Neuron (in vitro differentiated cells): ENCODE measurements around the gene PNPLA1.

Source experiments
- H2AFZ ChIP-seq: one replicate; pipeline ENCODE4 v1.6.1; 2013; ENCODE audit warnings: low read depth, mild to moderate bottlenecking, inconsistent platforms, low read length, moderate library complexity
- H3K27me3 ChIP-seq: one replicate; pipeline ENCODE4 v1.6.1; 2013; ENCODE audit warnings: low read length; ENCODE audit not compliant: insufficient read depth
- H3K36me3 ChIP-seq: one replicate; pipeline ENCODE4 v1.6.1; 2013; ENCODE audit warnings: low read length; ENCODE audit not compliant: insufficient read depth
- H3K4me1 ChIP-seq: one replicate; pipeline ENCODE4 v1.6.1; 2013; ENCODE audit warnings: low read length; ENCODE audit not compliant: insufficient read depth
- H3K4me3 ChIP-seq: 2 replicates; pipeline ENCODE4 v1.5.1; 2013; ENCODE audit warnings: mild to moderate bottlenecking, low read length, moderate library complexity
- H3K9me3 ChIP-seq: one replicate; pipeline ENCODE4 v1.6.1; 2013; ENCODE audit warnings: low read length

Gene PNPLA1

DNA sequence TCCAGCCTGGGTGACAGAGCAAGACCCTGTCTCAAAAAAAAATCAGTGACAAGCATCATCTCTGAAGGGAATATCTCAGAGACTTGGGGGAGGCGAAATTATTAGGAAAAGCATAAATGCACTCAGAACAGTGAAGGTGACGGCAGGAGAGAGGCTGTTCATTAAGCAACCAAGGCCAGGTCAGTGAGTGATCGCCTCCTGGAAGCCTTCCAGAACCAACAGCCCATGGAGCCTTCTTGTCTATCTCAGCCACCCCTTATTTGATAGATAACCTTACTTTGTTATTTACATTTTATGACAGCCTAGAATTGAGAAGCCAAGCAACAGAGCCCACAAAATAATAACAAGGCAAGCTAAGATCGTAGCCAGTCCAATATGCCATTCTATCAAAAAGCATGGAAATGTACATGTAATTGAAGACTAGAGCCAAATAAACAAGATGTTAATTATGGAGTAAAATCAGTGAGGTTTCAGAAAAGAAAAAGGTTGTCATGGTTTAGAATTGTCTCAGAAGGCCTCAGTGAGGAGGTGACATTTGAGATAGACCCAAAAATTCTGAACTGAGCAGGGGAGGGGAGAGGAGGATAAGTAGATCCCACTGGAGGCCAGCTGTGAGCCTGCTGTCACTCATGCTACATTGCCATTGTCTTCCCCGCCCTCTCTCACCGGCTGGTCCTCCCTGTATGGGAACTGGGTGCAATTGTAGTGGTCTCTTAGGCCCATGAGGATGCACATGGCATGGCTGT lies 49.0 kb downstream of the PNPLA1 start:
- Histone ChIP-seq H3K9me3 (no peaks in the 10 kb centered on the region), H3K36me3 (no peaks in the 10 kb centered on the region), H3K4me3 (no peak overlapping the region), H3K27me3 (no peaks in the 10 kb centered on the region), H2AFZ (no peak overlapping the region), H3K4me1 (peaks cover 12% of the 10 kb centered on the region)

DNA sequence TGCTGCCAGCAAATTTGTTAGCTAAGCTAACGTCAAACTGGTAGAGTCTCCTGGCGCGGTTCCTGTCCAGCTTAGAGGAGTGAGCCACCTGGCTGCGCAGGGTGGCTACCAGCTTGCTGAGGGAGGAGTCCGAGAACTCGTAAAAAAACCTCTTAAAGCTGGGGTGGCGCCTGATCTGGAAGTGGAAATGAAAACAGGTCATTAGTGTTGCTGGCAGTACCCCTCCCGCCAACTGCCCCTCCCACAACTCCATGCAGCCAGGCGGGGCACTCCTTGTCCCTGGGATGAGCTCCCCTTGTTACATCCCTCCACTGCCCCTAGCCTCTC lies 49.5 kb downstream of the PNPLA1 start:
- Histone ChIP-seq H3K4me1 (peaks cover 10% of the 10 kb centered on the region), H3K27me3 (no peaks in the 10 kb centered on the region), H3K9me3 (no peaks in the 10 kb centered on the region), H3K36me3 (no peaks in the 10 kb centered on the region), H2AFZ (no peak overlapping the region), H3K4me3 (no peak overlapping the region)

DNA sequence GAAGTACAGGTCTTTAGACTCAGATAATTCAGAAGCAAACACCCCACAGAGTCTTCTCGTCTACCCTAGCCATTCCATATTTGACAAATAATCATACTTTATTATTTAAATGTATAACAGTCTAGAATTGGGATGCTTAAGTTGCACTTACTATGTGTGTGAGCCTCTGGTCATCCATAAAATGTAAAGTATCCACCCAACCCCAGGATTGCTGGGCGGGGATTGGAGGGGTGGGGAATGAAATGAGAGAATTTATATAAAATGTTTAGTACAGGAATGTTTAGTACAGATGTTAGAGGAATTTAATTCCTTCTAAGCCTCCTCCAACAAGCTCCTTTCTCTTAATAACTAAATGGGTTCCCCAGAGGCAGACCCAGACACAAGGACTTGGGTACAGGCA lies 50.0 kb downstream of the PNPLA1 start:
- H3K27me3 ChIP-seq: no peaks in the 10 kb centered on the region
- peaks cover 10% of the 10 kb centered on the region for H3K4me1 ChIP-seq
- no peaks in the 10 kb centered on the region for H3K9me3 ChIP-seq
- H2AFZ ChIP-seq: no peak overlapping the region
- no peaks in the 10 kb centered on the region for H3K36me3 ChIP-seq
- no peak overlapping the region for H3K4me3 ChIP-seq

DNA sequence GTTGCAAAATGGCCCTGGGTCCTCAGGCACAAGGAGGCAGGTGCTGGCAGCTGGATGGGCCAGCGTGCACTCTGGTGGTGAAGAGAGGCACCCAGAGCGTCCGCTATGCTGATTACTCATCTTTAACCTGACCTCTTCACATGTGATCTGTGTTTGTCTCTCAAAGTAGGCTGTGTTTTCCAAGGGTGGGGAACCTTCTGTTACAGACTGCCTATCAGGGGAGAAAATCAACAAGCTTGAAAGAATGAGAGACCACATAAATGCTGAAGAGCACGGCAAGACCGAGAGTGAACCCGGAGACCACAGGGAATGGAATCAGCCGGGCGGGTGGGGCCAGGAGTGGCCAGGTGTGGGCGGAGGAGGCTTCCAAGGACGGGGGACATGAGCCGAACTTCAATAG lies 50.6 kb downstream of the PNPLA1 start:
- no peak overlapping the region for H3K4me3 ChIP-seq
- no peaks in the 10 kb centered on the region for H3K27me3 ChIP-seq
- no peaks in the 10 kb centered on the region for H3K36me3 ChIP-seq
- peaks cover 13% of the 10 kb centered on the region for H3K4me1 ChIP-seq
- H2AFZ ChIP-seq: no peak overlapping the region
- no peaks in the 10 kb centered on the region for H3K9me3 ChIP-seq

DNA sequence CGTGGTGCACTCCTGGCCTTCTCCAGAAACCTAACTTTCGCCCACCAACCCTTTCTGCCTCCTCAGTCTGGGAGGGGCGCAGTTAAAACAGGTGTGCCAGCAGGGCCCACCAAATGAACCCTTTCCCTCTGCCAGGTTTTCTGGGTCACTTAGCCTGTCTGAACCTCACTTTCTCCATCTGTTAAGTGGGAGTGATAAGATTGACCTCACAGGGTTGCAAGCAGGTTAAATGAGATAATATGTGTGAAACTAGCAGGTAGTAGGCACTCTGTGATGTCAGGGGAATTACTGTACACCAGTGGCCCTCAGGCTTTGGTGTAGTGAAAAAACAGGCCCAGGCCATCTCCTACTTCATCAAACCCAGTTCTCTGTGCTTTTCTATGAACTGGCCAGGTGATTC lies 52.7 kb downstream of the PNPLA1 start:
- Histone ChIP-seq H3K27me3 (no peaks in the 10 kb centered on the region), H3K4me1 (peaks cover 34% of the 10 kb centered on the region), H3K9me3 (no peaks in the 10 kb centered on the region)

DNA sequence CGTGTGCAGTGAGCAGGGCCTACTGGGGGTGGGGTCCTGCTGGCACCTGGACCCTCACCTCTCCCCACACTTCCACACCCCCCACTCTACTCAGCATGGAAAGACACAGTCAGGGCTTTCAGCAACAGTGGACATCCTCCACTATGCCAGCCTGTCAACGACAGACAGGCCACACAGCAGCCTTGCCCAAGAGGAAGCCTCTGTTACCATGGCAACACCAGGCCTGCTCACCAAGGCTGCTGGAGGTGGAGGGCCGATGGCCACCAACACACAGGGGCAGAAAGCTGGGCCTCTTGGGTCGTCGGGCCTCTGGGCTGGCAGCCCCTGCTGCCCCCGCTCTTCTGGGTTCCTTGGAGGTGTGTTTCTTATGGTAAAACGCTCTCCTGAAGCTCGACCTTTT lies 53.2 kb downstream of the PNPLA1 start:
- no peak overlapping the region for H3K4me3 ChIP-seq
- peaks cover 38% of the 10 kb centered on the region for H3K4me1 ChIP-seq
- H3K36me3 ChIP-seq: no peaks in the 10 kb centered on the region
- no peaks in the 10 kb centered on the region for H3K9me3 ChIP-seq
- no peak overlapping the region for H2AFZ ChIP-seq
- no peaks in the 10 kb centered on the region for H3K27me3 ChIP-seq

More for the DNA sequence above, 52.7 kb downstream of the PNPLA1 start:
- H3K36me3 ChIP-seq: no peaks in the 10 kb centered on the region
- no peak overlapping the region for H2AFZ ChIP-seq
- no peak overlapping the region for H3K4me3 ChIP-seq

DNA sequence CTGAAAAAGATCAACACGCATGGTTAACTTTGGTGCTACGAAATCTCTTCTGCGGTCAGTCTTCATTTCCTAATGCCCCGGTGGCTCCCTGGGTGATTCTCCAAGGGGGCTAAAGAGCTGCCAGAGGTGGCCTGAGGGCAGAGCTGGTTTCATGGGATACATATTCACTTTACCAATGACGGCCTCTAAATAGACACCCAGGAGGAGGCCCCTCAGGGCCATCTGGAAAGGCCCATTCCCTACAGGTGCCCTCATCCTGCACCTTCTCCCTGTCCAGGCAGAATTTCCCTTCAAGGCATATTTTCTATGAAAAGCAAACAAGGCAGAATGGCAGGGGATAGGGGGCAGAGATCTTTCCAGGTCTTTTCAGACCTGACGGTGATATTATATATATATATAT lies 54.3 kb downstream of the PNPLA1 start:
- H3K9me3 ChIP-seq: no peaks in the 10 kb centered on the region
- H2AFZ ChIP-seq: no peak overlapping the region
- H3K27me3 ChIP-seq: no peaks in the 10 kb centered on the region
- H3K4me1 ChIP-seq: peaks cover 40% of the 10 kb centered on the region
- H3K4me3 ChIP-seq: no peak overlapping the region
- H3K36me3 ChIP-seq: no peaks in the 10 kb centered on the region

DNA sequence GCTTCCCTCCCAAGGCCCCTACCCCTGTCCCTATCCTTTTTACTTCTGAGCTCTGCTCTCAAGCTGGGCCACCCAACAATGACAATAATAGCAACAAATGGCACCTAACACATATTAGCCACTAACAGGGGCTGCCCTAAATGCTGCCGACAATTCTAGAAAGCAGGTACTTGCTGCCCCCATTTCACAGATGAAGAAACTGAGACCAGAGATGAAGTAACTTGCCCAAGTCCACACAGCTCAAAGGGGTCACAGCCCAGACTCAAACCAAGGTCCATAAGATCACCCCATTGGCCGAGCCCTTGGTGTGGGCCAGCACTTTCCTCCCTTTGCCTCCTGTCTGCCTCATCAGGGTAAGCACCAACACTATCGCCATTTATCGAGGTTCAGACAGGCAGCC lies 54.9 kb downstream of the PNPLA1 start:
- Histone ChIP-seq H3K4me1 (peaks cover 40% of the 10 kb centered on the region), H3K9me3 (no peaks in the 10 kb centered on the region), H3K4me3 (no peak overlapping the region), H3K27me3 (no peaks in the 10 kb centered on the region), H2AFZ (no peak overlapping the region), H3K36me3 (no peaks in the 10 kb centered on the region)

DNA sequence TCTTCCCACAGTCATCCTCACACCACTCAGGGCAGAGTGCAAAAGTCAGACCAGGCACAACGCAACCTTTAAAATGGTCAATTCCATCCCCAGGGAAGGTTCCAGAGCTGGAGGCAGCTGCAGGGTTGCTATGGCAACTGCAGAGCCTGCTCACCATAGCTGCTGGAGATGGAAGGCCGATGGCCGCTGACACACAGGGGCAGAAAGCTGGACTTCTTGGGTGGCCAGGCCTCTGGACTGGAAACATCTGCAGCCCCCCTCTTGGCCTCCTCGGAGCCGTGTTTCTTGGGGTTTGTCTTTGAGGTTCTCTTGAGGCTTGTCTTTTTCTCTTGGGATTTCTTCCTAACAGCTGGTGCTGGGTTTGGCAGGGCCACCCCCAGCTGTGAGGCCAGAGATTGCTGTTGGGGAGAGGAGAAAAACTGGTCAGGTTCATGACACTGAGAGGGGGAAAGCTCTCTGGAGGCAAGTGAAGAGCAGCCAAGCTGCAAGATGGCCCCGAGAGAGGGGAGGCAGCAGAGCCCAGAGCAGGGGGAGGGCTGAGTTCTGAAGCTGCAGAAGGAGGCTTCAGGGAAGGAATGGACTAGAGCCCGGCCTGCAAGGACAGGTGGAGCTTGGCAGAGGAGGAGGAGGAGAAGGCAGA lies 56.6 kb downstream of the PNPLA1 start:
- no peaks in the 10 kb centered on the region for H3K36me3 ChIP-seq
- H3K27me3 ChIP-seq: no peaks in the 10 kb centered on the region
- no peak overlapping the region for H2AFZ ChIP-seq
- no peak overlapping the region for H3K4me3 ChIP-seq
- no peaks in the 10 kb centered on the region for H3K9me3 ChIP-seq
- H3K4me1 ChIP-seq: peaks cover 40% of the 10 kb centered on the region

DNA sequence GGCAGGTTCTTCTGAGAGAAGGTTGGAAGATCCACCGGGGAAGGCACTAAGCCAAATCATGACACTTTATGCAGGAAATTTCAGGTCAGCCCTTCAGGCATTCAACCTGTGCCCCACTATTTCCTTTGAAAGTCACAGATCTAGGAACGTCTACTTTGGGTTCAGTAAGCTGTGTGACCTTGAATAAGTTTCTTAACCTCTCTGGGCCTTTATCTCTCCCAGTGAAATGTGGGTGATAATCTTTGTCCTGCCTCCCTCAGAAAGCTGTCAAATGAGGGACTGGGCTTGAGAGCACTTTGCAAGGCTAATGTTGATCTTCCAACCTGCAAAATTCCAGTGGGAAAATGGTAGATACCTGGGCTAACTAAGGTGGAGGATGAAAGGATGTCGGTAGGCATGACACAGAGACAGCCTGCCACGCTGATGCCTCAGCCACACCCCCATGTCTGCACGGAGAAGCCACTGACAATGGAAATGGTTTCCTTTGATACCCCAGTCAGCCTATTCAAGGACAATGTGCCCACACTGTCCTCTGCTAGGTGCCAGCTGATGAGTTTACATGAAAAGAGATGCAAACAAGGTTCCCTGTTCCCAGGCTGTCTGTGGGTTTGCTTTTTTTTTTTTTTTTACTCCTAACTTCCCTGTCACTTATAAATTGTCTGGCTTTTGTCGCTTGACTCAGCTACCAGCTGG lies 57.5 kb downstream of the PNPLA1 start:
- no peak overlapping the region for H3K4me3 ChIP-seq
- no peaks in the 10 kb centered on the region for H3K36me3 ChIP-seq
- H2AFZ ChIP-seq: no peak overlapping the region
- H3K27me3 ChIP-seq: peaks cover 7% of the 10 kb centered on the region
- no peaks in the 10 kb centered on the region for H3K9me3 ChIP-seq
- peaks cover 40% of the 10 kb centered on the region for H3K4me1 ChIP-seq

DNA sequence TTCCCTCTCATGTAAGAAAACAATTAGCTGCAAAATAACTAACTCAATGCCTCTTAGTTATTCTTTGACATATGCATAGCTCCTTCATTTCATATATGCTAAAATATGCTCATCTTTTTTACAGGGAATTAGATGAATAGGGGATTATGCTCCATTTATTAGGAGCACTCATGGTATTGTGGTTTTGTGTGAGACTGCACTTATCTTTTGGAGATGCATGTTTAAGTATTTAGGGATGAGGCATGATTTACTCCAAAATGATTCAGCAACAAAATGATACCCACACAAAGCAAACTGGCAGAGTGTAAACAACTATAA lies 58.0 kb downstream of the PNPLA1 start:
- no peaks in the 10 kb centered on the region for H3K36me3 ChIP-seq
- no peak overlapping the region for H2AFZ ChIP-seq
- H3K9me3 ChIP-seq: no peaks in the 10 kb centered on the region
- H3K4me3 ChIP-seq: no peak overlapping the region
- peaks cover 37% of the 10 kb centered on the region for H3K4me1 ChIP-seq
- H3K27me3 ChIP-seq: peaks cover 7% of the 10 kb centered on the region

DNA sequence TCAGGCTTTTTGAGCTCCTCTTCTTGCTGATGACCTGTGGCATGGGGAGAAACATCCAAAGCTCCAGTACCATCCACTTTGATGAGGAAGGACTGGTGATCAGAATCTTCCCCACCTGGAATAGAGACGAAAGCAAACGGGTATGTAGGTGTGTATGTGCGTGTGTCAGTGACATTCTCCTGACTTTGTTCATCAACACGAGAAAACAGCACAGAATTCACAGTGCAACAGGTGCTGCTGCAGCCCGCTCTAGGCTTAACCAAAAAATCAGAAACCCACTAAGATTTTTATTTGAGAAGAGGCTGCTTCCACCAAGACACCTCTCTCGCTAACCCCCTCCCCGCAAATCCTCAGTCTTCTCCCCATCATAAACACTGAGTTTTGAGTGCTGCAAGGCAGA lies 58.7 kb downstream of the PNPLA1 start:
- peaks cover 9% of the 10 kb centered on the region for H3K27me3 ChIP-seq
- H3K9me3 ChIP-seq: no peaks in the 10 kb centered on the region
- H2AFZ ChIP-seq: no peak overlapping the region
- peaks cover 34% of the 10 kb centered on the region for H3K4me1 ChIP-seq
- H3K4me3 ChIP-seq: no peak overlapping the region
- no peaks in the 10 kb centered on the region for H3K36me3 ChIP-seq

DNA sequence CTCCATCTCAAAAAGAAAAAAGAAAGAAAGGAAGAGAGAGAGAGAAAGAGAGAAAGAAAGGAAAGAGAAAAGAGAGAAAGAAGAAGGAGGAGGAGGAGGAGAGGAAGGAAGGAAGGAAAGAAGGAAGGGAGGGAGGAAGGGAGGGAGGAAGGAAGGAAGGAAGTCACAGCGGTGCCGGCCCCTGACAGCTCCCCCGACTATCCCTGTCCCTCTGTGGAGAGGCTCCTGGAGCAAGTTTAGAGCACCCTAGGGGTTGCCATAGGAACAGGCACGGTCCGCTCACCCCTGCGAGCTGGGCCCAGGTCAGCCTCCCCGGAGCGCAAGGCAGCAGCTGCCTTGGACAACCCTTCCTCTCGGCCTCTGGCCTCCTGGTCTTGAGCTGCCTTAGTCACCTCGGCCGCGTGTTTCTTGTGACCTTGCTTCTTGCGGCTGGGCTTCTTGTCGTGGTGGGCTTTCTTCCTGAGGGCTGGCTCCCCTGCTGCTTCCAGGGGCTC lies 60.0 kb downstream of the PNPLA1 start:
- Histone ChIP-seq H2AFZ (no peak overlapping the region), H3K9me3 (no peaks in the 10 kb centered on the region), H3K4me1 (peaks cover 42% of the 10 kb centered on the region), H3K4me3 (no peak overlapping the region), H3K36me3 (no peaks in the 10 kb centered on the region), H3K27me3 (peaks cover 11% of the 10 kb centered on the region)
